Putamen (tissue), 1 donor: ENCODE results near the gene PTEN.

Experiments used
- DNase-seq: peaks from one replicate; pipeline ENCODE4 v3.0.0-alpha.2; 2016; ENCODE audit warnings: low spot score

Gene PTEN

GRCh38 chr10:87920538-87920937 is 57.1 kb downstream of the PTEN start:
- no peak for DNase-seq

- DNase-seq = no peak
These were observed 58.7 kb downstream of the PTEN start for GRCh38 chr10:87921931-87922688.

- DNase-seq = no peak
These were observed 59.8 kb downstream of the PTEN start for GRCh38 chr10:87923233-87923632.

GRCh38 chr10:87925570-87925969 is 62.1 kb downstream of the PTEN start:
- DNase-seq = no peak

GRCh38 chr10:87927091-87927490 is 63.7 kb downstream of the PTEN start:
- no peak for DNase-seq

- DNase-seq = no peak
These were observed 65.6 kb downstream of the PTEN start for GRCh38 chr10:87928996-87929395.

GRCh38 chr10:87930141-87930540 is 66.7 kb downstream of the PTEN start:
- DNase-seq = no peak

GRCh38 chr10:87930934-87931835 is 67.8 kb downstream of the PTEN start:
- no peak for DNase-seq

GRCh38 chr10:87931836-87932230 is 68.4 kb downstream of the PTEN start:
- DNase-seq = no peak

- DNase-seq = no peak
These were observed 72.1 kb downstream of the PTEN start for GRCh38 chr10:87935290-87936141.

- no peak for DNase-seq
These were observed 76.8 kb downstream of the PTEN start for GRCh38 chr10:87940210-87940609.

GRCh38 chr10:87942884-87943527 is 79.6 kb downstream of the PTEN start:
- DNase-seq = no peak

- no peak for DNase-seq
These were observed 82.6 kb downstream of the PTEN start for GRCh38 chr10:87945984-87946383.

GRCh38 chr10:87952612-87953011 is 89.2 kb downstream of the PTEN start:
- no peak for DNase-seq

GRCh38 chr10:87956055-87956454 is 92.6 kb downstream of the PTEN start:
- DNase-seq = no peak

GRCh38 chr10:87957702-87958101 is 94.3 kb downstream of the PTEN start:
- no peak for DNase-seq

- no peak for DNase-seq
These were observed 96.8 kb downstream of the PTEN start for GRCh38 chr10:87960230-87960629.

- DNase-seq = no peak
These were observed 97.9 kb downstream of the PTEN start for GRCh38 chr10:87961314-87961713.

- no peak for DNase-seq
These were observed 103.0 kb downstream of the PTEN start for GRCh38 chr10:87966459-87966858.

- DNase-seq = no peak
These were observed 110.2 kb downstream of the PTEN start for GRCh38 chr10:87973635-87974034.

GRCh38 chr10:87974130-87974529 is 110.7 kb downstream of the PTEN start:
- DNase-seq = no peak

- DNase-seq = no peak
These were observed 111.3 kb downstream of the PTEN start for GRCh38 chr10:87974769-87975168.
